Stimulated activated CD4-positive, alpha-beta T cell treated with anti-CD3 and anti-CD28 coated beads, Interleukin-1b, Interleukin-23, amount 100 ng/mL, for 48 hours (primary cell): Measurements from ENCODE around the gene RELL1.

ENCODE experiments used
- DNase-seq: peaks from one replicate; pipeline ENCODE4 v3.0.0-alpha.2; 2020

Gene RELL1

DNA sequence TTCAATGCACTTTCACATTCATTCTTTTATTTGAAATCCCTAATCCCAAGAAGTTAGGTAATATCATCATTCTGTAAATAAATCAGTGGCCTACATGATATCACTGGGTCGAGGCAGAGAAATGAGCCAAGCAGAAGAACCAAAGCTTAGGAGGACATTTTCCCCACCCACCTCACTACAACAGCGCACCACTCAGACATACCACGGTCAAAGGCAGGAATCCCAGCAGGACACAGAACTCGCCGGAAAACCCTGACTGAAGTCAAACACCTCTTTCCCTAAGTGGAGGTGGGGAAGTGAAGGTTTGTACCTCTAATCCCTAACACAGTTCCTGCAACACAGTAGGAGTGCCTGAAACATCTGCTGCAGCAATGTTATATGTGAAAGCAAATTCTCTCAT is 21.5 kb downstream of the RELL1 start:
- DNase-seq, result no peak

DNA sequence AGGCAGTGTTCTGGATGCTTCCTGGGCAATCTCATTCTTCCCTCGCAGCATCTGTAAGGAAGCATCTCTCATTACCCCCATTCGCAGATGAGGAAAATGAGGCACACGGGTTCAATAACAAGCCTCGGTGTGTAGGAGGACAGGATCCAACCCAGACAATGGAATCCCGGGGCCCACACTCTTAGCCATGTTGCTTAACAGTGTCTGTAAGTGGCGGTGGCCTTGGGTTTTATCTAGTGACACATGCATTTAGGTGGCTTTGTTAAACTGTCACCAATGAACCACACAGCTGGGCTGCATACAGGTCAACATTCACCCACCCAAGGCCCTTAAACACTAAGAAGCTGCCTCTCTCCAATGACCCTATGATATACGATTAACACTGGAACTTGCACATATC is 22.6 kb downstream of the RELL1 start:
- DNase-seq, result no peak

DNA sequence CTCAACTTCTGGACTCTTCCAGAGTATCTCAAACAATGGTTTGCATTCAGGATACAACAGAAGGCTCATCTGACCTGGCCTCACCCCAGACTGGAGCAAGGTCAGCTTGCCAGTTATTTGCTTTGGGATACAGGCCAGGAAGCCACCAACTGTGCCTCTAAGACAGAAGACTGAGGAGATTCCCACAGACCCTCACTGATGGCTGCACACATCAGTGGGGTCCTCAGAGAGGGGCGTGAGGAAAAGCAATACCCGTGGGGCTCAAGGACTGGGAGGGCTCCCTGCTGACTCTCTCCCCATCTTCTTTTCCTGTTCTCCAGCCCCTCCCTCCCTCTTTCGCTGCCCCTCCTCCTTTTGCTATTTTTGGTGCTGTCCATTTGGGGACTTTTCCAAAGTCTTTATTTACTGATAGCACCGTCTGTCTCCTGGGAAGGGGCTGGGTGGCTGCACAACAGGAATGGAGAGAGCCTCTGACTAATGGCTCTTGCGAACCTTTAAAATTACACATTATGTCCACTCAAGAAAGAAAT is 23.2 kb downstream of the RELL1 start:
- DNase-seq, result no peak

DNA sequence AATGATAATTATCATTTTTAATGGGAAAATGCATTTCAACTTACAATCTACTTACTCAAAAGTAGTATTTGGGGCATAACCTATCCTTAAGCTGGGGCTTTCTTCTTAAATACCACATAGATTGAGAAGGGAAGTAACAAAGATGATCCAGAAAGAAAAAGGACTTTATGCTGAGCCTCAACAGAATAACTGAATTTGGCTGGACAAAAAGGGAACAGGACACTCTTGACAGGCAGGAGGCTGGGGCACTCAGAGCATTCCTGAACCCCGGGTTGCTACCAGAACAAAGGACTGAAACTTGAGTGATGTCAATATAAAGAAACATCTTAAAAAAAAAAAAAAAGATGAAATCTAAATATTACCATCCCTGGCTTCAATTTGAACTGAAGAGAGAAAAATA is 23.9 kb downstream of the RELL1 start:
- no peak for DNase-seq

DNA sequence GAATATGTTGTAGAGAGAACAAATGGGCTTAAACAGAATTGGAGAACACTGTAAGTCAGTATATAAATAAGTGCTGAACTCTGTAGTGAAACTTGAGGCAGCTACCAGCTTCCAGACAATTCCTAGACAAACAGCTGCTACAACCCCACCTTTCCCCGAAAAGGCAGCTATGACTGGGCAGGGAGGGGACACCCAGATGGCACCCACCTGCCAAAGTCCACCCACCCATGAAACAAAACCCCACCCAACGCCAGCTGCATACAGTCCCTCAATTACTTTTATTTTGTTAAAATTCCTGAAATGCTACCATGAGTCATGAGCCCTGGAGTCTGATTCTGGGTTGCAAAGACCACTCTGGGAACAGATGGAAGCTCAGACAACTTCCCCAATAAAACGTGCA is 24.4 kb downstream of the RELL1 start:
- no peak for DNase-seq

DNA sequence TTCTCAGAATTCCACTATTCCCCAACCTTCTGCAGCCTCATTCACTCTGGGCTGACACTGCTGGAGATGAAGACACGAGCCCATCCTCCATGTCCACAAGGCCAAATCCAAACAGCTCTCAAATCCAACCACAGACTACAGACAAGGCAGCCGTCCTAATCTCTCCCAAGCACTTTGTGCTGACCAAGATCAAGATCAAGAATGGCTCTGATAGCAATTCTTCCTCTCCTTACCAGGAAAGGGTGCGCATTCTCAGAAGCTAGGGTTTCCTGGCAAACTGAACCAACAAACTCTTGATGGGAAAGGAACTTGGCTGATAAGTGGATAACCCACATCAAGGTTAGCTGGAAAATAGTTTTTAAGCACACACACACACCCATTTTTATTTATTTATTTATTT is 26.5 kb downstream of the RELL1 start:
- DNase-seq, result no peak

DNA sequence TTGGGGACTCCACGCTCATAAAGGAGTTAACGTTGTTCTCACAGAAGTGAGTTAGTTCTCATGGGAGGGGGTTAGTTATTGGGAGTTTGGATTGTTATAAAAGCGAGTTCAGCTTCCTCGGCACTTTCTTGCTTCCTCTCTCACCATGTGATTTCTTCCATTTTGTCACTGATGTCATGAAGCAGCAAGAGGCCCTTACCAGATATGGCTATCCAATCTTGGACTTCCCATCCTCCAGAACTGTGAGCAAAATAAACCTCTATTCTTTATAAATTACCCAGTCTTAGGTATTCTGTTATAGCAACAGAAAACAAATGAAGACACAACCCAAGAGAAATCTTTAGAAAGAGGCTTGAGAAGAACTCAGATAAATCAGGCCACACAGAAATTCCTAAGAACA is 29.5 kb downstream of the RELL1 start:
- DNase-seq, result no peak

DNA sequence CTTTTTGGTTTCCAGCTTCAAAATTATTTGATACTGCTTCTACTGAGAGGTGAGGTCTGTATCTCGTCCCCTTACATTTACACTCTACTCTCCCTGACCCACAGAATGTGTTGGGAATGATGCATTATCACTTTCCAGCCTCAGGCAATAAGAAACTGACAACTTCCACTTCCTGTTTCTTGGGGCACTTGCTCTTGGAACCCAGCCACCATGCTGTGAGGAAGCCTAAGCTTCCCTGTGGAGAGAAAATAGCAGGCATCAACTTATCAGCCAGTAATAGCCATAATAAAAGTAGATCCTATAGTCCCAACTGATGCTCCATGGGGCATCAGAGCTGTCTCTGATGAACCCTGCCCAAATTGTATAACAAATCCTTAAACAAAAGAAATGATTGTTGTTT is 32.6 kb downstream of the RELL1 start:
- DNase-seq, result no peak

DNA sequence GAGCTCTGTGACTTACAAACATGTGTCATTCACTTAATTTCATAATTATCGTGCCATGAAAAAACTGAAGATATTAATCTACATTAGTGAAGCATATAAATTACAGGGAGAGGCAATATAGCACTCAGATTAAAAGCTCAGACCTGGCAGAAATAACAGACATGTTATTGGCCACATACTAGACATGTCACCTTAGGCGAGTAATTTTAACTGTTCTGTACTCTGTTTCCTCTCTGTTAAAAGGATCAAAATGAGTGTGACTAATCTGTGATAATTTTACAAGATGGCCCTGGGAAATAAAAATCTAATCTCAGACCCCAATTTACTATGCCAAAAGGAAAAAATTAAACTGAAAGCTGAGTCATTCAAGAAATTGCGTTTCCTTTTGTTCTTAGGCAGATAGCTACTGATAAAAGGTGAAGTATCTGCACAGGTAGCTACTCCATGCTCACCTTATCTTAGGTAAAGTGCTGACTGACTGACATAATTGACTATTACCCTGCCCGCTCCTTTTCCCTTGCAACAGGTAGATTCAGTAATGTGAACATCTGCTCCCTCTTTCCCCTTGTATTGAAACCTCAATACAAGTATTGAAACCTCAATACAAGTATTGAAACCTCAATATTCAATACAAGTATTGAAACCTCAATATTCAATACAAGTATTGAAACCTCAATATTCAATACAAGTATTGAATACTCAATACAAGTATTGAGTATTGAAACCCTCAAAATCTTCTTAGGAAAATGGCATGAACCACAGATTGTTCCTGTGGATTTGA is 33.2 kb downstream of the RELL1 start:
- DNase-seq, result no peak

DNA sequence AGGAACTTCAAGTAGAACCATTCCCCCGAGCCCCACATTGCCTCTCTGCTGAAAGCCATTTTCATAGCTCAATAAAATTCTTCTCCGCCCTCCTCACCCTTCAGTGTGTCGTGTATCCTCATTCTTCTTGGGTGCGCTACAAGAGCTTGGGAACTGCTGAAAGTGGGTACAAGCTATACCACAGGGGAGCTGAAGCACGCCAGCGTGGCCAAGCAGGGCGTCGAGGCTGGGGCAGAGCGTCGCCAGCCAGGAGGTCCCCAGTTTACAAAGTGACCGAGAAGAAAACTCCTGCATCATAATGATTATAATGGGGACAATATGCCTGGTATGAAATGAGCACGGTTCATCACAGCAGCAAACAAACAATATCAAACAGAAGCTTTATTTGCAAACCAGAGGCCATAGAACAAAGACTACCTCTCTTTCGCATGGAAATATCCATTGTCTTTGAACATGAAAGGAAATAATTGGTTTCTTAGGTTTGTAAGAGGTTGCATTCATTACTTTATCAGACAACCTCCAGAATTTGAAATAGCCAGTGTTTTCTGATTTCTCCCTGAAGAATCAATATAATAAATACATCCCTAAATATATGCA is 34.3 kb downstream of the RELL1 start:
- no peak for DNase-seq

DNA sequence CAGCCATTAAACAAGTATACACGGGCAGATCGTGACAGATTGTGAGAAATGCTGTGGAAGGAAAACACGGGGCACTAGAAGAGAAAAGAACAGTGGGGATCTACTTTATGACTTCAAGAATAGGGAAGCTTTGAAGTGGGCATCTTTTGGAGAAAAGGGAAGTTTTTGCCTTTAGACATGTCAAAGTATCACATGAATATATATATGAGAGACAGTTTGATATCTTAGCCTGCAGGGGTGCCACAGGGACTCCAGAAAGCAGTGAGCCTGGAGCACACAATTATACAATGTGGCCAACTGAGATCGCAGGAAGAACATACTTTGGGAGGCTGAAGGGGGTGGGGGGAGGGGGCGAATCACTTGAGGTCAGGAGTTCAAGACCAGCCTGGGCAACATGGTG is 35.7 kb downstream of the RELL1 start:
- no peak for DNase-seq

DNA sequence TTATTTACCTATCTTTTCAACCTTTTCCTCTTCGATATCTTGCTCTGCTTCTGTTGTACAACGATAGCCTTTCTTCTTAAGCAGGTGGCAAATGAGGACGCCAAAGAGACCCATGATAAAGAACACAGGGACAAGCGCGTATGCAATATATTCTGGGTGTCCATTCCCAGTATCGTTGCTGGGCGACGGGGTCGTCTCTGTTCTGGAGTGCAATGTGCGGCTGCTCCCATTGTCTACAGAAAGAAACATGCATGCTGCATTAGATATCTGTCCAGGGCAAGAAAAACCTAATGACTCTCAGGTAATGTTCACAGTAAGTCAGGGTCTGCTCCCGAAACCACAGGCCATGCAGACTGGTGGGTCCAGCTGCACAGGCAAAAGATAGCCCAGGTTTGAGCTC is 36.9 kb downstream of the RELL1 start:
- no peak for DNase-seq

DNA sequence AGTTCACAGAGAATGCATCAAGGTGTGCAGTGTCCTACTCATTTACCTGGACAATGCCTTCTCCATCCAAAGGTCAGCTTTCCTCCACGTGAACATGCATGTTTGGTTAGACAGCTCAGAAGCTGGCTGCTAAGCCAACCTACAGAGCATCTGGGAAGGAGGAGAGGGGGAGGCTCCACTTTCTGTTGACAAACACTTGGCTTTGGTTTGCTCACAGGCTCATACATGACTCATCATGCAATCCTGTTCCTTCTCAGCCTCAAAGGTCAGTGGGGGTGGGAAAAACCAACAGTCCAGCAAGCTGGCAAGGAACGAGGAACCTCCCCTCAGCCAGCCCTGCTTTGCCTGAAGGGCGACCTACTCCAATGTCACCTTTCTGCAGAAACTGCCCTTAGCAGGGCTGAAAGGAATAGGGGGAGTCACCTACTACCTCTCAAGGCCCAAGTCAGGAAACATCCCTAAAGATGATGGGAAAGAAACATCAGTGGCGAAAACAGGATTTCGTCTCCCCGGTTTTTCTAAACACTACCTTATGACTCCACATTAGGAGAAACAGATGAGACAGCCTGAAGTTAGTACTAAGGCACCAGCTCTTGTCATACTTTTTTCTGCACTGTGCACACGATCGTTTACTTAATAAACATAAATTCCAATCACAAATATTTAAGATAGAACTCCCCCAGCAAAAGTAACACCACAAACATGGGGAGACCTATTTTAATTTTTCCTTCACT is 37.9 kb downstream of the RELL1 start:
- DNase-seq, result no peak

DNA sequence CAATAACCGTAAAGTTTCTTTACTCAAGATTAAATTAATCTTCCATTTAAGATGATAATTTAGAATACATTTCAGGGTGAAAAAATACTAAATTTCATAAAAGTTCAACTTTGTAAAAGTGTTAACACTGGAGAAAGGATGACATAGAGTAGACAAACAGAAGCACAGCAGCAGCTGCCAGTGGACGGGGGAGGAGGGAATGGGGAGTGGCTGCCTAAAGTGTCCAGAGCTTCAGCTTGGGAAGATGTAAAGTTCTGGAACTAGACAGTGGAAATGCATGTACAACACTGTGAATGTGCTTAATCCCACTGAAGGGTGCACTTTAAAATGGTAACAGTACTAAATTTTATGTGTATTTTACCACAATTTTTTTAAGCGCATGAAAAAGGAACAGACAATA is 39.9 kb downstream of the RELL1 start:
- DNase-seq, result no peak

DNA sequence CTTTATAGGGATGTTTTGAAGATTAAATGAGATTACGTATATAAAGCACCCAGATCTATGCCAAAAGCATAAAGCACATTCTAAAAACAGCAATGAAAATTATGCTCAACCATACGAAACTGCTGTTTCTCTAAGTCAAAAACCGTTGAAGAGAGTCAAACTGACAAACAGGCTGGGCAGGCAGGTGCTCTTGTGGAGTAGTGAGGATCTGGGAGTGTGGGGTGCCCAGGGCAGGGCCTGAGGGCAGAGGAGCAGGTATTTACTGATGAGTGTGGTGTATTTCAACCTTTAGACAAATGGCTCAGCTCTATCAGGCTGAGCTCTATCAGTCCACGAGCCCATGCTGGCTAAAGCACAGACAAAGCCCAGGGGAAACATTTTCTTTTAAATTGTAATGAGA is 40.4 kb downstream of the RELL1 start:
- no peak for DNase-seq

DNA sequence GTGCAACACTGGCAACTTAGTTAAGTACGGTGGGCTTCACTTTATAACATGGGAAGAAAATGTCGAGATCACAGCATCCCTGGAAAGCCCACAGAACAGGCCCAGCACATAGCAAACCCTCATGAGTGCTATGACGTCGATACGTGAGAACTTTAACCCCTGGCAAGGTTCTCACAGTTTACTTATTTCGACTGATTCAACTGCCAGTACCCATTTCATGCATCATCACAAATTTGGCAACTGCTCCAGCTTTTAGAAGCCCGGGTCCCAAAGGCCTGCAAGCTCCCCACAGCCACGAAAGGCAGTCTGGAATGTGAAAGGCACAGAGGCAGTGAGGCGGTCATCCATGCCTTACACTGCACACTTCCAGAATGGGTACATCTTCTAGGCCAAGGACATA is 41.2 kb downstream of the RELL1 start:
- DNase-seq, result no peak

DNA sequence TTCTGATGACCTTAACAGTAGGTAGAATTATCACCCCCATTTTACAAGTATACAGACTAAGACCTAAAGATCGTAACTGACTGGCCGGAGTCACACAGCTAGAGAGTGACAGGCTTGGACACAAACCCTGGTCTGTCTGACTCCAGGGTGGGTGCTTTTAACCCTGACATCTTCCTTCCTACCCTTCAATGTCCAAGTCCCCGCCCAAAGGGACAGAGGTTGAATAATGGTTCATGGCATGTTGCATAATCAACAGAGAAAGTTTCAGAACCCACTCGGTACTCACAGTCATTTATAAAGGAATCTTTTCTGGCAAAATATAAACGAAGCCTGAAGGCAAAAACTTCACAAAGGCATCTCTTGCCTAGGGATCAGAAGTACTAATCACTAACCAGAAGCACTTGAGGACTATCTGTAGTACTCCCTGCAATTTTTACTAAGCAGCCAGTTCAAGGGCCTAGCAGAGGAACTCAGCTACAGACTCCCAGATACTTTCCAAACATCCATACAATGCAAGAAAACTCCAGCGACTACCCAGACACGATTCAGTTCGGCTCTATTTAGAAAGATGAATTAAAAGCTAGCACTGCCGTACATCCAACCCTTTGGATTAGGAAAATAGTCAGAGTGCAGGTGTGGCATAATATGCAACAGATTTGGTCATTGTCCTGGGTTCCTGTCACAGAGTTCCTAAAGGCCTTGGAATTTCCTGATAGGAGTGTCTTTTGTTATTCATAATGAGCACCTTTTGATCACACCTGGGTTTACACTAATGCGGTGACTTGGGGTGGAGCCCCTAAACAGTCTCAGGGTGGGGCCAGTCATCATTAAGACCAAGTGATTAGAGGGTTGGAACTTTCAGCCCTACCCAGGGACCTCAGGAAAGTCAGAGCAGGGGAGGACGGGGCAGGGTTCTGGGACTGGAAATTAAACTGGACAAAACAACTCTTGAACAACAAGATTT is 44.0 kb downstream of the RELL1 start:
- DNase-seq, result no peak

DNA sequence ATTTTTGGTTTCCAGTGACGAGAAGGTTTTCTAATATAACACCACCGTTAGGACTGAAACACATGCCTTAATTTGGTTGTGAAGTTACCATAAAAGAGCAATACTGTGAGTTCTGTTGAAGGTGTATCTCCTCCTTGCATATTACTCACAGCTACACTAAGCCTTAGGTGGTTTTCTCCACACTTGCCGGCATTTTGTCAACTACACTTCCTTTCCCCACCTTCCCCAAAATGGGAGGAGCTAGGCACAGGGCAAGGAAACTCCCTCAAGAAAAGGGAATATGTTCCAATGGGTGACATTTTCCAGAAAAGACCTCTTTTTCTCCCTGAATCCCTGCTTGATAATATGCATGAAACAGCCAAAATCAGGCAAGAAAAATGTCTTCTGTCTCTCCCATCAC is 44.8 kb downstream of the RELL1 start:
- no peak for DNase-seq

DNA sequence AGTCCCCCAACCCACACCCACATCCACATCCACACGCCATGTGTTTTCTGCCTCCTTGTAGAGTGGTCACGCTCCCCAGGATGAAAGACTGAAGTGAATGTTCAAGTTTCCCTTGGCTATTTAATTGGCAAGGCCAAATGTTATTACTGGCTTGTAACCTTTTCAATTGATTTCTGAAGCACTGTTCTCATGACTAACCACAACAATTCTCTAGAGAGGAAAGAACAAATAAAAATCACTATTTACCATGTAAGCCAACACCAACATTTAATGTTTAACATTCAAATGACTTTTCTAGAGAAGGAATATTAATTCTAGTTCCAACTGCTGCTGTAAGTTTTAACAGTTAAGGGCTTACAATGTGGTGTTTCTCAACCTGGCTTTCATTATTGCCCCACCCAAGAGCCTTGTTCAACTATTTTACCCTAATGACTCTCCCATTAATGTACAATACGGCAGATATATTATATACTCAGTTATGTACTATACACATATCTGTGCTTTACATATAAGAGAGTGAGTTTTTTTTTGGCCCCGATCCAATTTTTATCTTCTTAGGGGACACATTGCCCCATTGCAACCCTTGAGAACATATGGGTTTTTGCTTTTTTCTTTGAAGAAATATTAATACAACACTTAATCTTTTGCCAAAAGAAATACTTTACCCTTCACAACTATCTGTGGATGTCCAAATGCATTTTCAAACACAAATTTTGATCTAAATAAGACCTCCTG is 46.5 kb downstream of the RELL1 start:
- DNase-seq, result no peak

DNA sequence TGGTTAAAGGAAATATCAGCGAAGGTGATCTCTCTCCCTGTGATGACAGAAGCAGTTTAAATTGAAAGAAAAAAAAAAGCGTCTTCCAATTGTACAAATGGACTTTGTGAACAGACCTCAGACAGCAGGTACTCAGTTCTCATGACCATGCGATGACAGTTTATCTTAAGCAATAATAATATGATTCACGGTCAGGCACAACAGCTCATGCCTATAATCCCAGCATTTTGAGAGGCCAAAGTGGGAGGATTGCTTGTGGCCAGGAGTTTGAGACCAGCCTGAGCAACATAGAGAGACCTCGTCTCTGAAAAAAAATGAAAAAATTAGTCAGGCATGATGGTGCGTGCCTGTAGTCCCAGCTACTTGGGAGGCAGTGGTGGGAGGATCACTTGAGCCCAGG is 51.0 kb downstream of the RELL1 start:
- DNase-seq, result no peak

DNA sequence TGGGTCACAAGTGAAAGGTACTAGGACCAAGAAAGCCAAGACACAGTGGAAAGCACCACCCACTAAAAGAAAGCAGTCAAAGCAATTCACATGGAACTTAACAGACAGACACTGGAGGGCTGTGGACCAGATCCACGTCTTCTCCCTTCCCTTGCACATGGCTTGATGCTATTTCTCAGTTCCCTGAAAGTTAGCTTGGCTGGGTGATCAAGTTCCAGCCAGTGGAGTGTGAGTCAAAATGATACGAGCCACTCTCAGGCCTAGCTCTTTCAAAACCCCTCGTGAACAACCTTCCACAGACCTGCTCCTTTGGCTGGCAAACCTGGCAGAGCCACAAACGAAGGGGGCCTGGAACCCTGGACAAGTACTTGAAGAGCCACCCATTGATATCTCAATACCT is 52.0 kb downstream of the RELL1 start:
- DNase-seq, result no peak

DNA sequence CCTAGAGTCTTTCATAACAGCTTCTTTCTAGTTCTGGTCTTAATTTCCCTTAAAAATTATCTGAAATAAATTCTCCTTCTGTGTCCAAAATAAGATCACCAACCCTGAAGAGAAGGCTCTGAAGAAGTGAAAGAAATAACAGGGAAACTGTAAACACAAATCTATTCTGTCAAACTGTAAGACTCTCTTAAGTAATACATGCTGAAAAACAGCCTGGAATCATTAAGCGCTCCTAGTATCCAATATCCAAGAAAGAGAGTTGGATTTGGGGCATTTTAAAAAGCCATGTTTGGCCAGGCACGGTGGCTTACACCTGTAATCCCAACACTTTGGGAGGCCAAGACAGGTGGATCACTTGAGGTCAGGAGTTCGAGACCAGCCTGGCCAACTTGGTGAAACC is 53.3 kb downstream of the RELL1 start:
- no peak for DNase-seq
